K562 (cell line): ENCODE data around the gene XIRP2. TPM values are rescaled to one million over a fixed set of nuclear protein-coding genes. Genes with fewer than 3 reads are reported as not detected.

Experiments
- ATAC-seq: fragments of 200-7000 bp; cut with Tn5 transposase; 3 replicates; pipeline ENCODE4 v1.9.1; 2020; ENCODE audit warnings: moderate library complexity
- BruUV-seq: library from RNA; stranded (reverse); fragments of 400-500 nt; replicated peaks from 2 replicates; lab custom pipeline; 2021; lab: Mats Ljungman, UMichigan
- CTCF ChIA-PET: fragments of 300-600 bp; formaldehyde crosslinking; extraction: SDS; loops from one replicate; lab custom pipeline; 2021; ENCODE audit warnings: low intra/inter-chr PET ratio; lab: Yijun Ruan, JAX
- POLR2A ChIA-PET: fragments of 300-600, 350-650 bp; sonication (Branson Sonifier 250); formaldehyde crosslinking; extraction: SDS; loops from one replicate; lab custom pipeline; 2021; ENCODE audit warnings: antibody characterized with exemption, inconsistent platforms; lab: Yijun Ruan, JAX
- DNase-seq, 4 experiments: peaks; one replicate each; pipeline versions ENCODE4 v3.0.0 to v3.0.0-alpha.2; 2011 to 2018; ENCODE audit warnings: low spot score in 3 of 4, mixed read lengths in 3 of 4; ENCODE audit errors: extremely low read depth in 1 of 4
- FAIRE-seq: peaks from 2 replicates; lab custom pipeline; 2011; peaks lifted over from hg19 to GRCh38; lab: Jason Lieb, UNC
- H2AFZ ChIP-seq: 2 replicates; pipeline ENCODE4 v1.6.0; 2011; ENCODE audit warnings: low read depth, low read length, control low read depth, inconsistent platforms
- H3K27ac ChIP-seq: fragments of 200-600 bp; 3 replicates; pipeline ENCODE4 v1.8.0; 2011; ENCODE audit warnings: low read depth, mild to moderate bottlenecking, control low read depth, inconsistent platforms, low read length, moderate library complexity, mixed read lengths; ENCODE audit errors: extremely low read depth
- H3K27me3 ChIP-seq, 2 experiments: fragments of 300-600 bp in 1 of 2; 2 replicates in 1 of 2; 3 replicates in 1 of 2; pipeline versions ENCODE4 v1.6.0 to v1.8.0; 2011; ENCODE audit warnings: inconsistent platforms in 2 of 2, low read length in 2 of 2, mild to moderate bottlenecking in 1 of 2, mixed read lengths in 1 of 2, moderate library complexity in 1 of 2; ENCODE audit not compliant: control insufficient read depth in 2 of 2, insufficient read depth in 2 of 2
- H3K36me3 ChIP-seq: fragments of 300-600 bp; 3 replicates; pipeline ENCODE4 v1.8.0; 2011; ENCODE audit warnings: mild to moderate bottlenecking, low read length, inconsistent platforms; ENCODE audit not compliant: control insufficient read depth, insufficient read depth
- H3K4me1 ChIP-seq, 2 experiments: fragments of 200-600 bp in 1 of 2; replicated peaks in 1 of 2; 2 replicates in 1 of 2; 3 replicates in 1 of 2; pipeline versions ENCODE4 v1.5.1 to v1.8.0; 2011; ENCODE audit warnings: inconsistent platforms in 2 of 2, low read length in 2 of 2, mild to moderate bottlenecking in 1 of 2, mixed read lengths in 1 of 2, moderate library complexity in 1 of 2; ENCODE audit not compliant: control insufficient read depth in 2 of 2, insufficient read depth in 2 of 2
- H3K4me2 ChIP-seq: 2 replicates; pipeline ENCODE4 v1.6.1; 2011; ENCODE audit warnings: low read length, control low read depth, inconsistent platforms, mixed read lengths; ENCODE audit not compliant: insufficient read depth
- H3K4me3 ChIP-seq: fragments of 200-600 bp; sonication (generic), shearing (Covaris generic); 2 replicates; pipeline ENCODE4 v1.5.1; 2016; ENCODE audit warnings: control low read depth, inconsistent platforms
- H3K79me2 ChIP-seq: fragments of 200-600 bp; 3 replicates; pipeline ENCODE4 v1.8.0; 2011; ENCODE audit warnings: low read length, inconsistent platforms; ENCODE audit not compliant: control insufficient read depth, insufficient read depth
- H3K9ac ChIP-seq, 2 experiments: 2 replicates each; pipeline versions ENCODE4 v1.6.0 to v1.6.1; 2011; ENCODE audit warnings: low read depth in 2 of 2, low read length in 2 of 2, control low read depth in 1 of 2, inconsistent platforms in 1 of 2, mild to moderate bottlenecking in 1 of 2, mixed read lengths in 1 of 2; ENCODE audit not compliant: insufficient read depth in 1 of 2
- H3K9me1 ChIP-seq: one replicate; pipeline ENCODE4 v1.6.0; 2011; ENCODE audit warnings: inconsistent platforms, mild to moderate bottlenecking, low read length, moderate library complexity; ENCODE audit not compliant: control insufficient read depth, insufficient read depth
- H3K9me3 ChIP-seq: replicated peaks from 2 replicates; pipeline ENCODE4 v1.5.1; 2011; ENCODE audit warnings: low read depth, low read length, inconsistent platforms; ENCODE audit not compliant: control insufficient read depth, insufficient read depth
- H4K20me1 ChIP-seq: replicated peaks from 2 replicates; pipeline ENCODE4 v1.6.1; 2011; ENCODE audit warnings: low read length, inconsistent platforms, mixed read lengths; ENCODE audit not compliant: control insufficient read depth, insufficient read depth
- CREBBP ChIP-seq: IDR thresholded peaks from one replicate; pipeline ENCODE4 v1.6.1; 2012; ENCODE audit warnings: low read depth, mild to moderate bottlenecking, control low read depth, inconsistent platforms, low read length
- HNRNPH1 ChIP-seq: fragments of 200-400 bp; formaldehyde crosslinking; optimal IDR thresholded peaks from 2 replicates; pipeline ENCODE3; 2017; ENCODE audit warnings: low read depth, mild to moderate bottlenecking, low read length, moderate library complexity
- HNRNPL ChIP-seq: fragments of 200-400 bp; formaldehyde crosslinking; IDR thresholded peaks from 2 replicates; pipeline ENCODE4 v1.6.1; 2017; ENCODE audit warnings: low read depth, mild to moderate bottlenecking, low read length
- NBN ChIP-seq: fragments of 450-650 bp; IDR thresholded peaks from 2 replicates; pipeline ENCODE4 v1.6.1; 2016; ENCODE audit warnings: low read depth, mild to moderate bottlenecking
- NFE2 ChIP-seq: IDR thresholded peaks from 2 replicates; pipeline ENCODE4 v1.6.1; 2014; ENCODE audit warnings: antibody characterized with exemption, low read depth
- ZBED1 ChIP-seq: IDR thresholded peaks from 2 replicates; pipeline ENCODE4 v1.6.1; 2014
- ZNF780A ChIP-seq: fragments of 250-450 bp; sonication (Bioruptor Pico); IDR thresholded peaks from 2 replicates; pipeline ENCODE4 v1.5.0; 2021; ENCODE audit warnings: mild to moderate bottlenecking
- in situ Hi-C: fragments of 300-500 bp; cut with MboI; formaldehyde crosslinking; loops from 4 replicates; pipeline ENCODE4 v1.15.0; 2018; ENCODE audit warnings: inconsistent platforms, mixed read lengths
- intact Hi-C: fragments of 100-400 bp; cut with micrococcal nuclease; formaldehyde crosslinking; loops from 2 replicates; pipeline ENCODE4 v1.14.2; 2022
- polyA plus RNA-seq, 8 experiments: library from polyadenylated mRNA; depleted of rRNA in 4 of 8; stranded (reverse) in 5 of 8; unstranded in 3 of 8; fragments of >200 nt; fragmentation: Nextera tagmentation in 2 of 8; fragmentation: Illumina TruSeq in 1 of 8; extraction: Ambion mirVana in 2 of 8; extraction: Trizol in 1 of 8; gene quantifications; 2 replicates each; pipeline versions ENCODE4 v1.2.1 to v1.2.3, GENCODE V29; 2011 to 2014; ENCODE audit warnings: inconsistent platforms in 1 of 8, missing spikeins in 1 of 8
- total RNA-seq, 7 experiments: library from RNA; depleted of rRNA in 6 of 7; stranded (reverse); fragments of >200 nt in 6 of 7; fragmentation: Illumina TruSeq in 2 of 7; extraction: Trizol in 2 of 7; gene quantifications; 2 replicates each; pipeline versions ENCODE4 v1.2.1 to v1.2.3, GENCODE V29; 2011 to 2021; ENCODE audit warnings: low replicate concordance in 1 of 7
- TF ChIP-seq, protein P1 (sequence below): IDR thresholded peaks from 2 replicates; pipeline ENCODE4 v1.6.1; 2016; ENCODE audit warnings: missing genetic modification characterization, missing compliant biosample characterization

Gene XIRP2
- total and polyA plus RNA-seq, 9 of the 15 experiments (the other 6 are each of a cell fraction or from before 2014, with no cell fraction given), result 0.04 to 0.10 (median 0.04) TPM; not detected in 2

DNA sequence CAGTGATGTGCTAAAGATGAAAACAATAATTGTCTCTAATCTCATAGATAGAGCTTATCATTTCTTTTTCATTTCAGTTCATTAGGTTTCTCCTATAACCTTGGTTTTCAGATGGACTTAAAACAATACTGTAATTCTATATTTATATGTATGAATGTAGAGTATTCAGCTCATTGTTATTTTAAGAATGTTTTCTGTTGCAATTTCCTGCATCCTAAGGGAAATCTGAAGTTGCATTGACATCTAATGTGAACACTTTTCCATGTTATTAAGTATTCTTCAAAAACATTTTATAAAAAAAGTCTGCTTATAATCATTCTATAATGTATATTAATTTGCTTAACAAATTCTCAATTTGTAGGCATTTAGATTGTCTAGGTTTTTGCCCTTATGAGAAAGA lies 288.9 kb downstream of the XIRP2 start:
- Histone ChIP-seq H3K4me2 (no peak overlapping the region), H3K4me1 (no peaks in the 10 kb centered on the region), H4K20me1 (no peaks in the 10 kb centered on the region), H3K9me3 (no peaks in the 10 kb centered on the region), H3K9me1 (no peaks in the 10 kb centered on the region), H3K36me3 (no peaks in the 10 kb centered on the region), H3K27me3 (no peaks in the 10 kb centered on the region), H3K9ac (no peak overlapping the region), H3K27ac (no peak overlapping the region), H3K79me2 (no peaks in the 10 kb centered on the region), H2AFZ (no peak overlapping the region), H3K4me3 (no peak overlapping the region)
- ChIA-PET POLR2A (no interaction called here), CTCF (no interaction called here)
- TF ChIP-seq, protein P1, sequence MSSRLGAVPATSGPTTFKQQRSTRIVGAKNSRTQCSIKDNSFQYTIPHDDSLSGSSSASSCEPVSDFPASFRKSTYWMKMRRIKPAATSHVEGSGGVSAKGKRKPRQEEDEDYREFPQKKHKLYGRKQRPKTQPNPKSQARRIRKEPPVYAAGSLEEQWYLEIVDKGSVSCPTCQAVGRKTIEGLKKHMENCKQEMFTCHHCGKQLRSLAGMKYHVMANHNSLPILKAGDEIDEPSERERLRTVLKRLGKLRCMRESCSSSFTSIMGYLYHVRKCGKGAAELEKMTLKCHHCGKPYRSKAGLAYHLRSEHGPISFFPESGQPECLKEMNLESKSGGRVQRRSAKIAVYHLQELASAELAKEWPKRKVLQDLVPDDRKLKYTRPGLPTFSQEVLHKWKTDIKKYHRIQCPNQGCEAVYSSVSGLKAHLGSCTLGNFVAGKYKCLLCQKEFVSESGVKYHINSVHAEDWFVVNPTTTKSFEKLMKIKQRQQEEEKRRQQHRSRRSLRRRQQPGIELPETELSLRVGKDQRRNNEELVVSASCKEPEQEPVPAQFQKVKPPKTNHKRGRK (tag), result no peak
- TF ChIP-seq NFE2, result no peak
- no peak for TF ChIP-seq CREBBP
- no peak for TF ChIP-seq ZBED1
- TF ChIP-seq ZNF780A (CRISPR knock-in tag), result no peak
- no peak for TF ChIP-seq HNRNPL
- no peak for TF ChIP-seq HNRNPH1
- TF ChIP-seq NBN, result no peak
- in situ Hi-C loops, result no loop called here
- ATAC-seq (no peak), FAIRE-seq (no peak), DNase-seq (no peak)
- no TSS peak for BruUV-seq
- intact Hi-C loops, result no loop called here
